B cell (primary cell): Measurements from ENCODE around the gene SFMBT2. TPM values are rescaled to one million over a fixed set of nuclear protein-coding genes. Genes with fewer than 3 reads are reported as not detected.

Experiments used
- ATAC-seq: fragments of 200-7000 bp; cut with Tn5 transposase; one replicate; pipeline ENCODE4 v1.10.0; 2021; ENCODE audit warnings: low read depth, mild to moderate bottlenecking, moderate number of reproducible peaks, moderate library complexity
- CTCF ChIA-PET: fragments of 350-600 bp; sonication (Branson Sonifier 250); formaldehyde crosslinking; loops from one replicate; lab custom pipeline; 2021; ENCODE audit warnings: antibody characterized with exemption, inconsistent platforms; lab: Charles Lee
- POLR2A ChIA-PET: fragments of 350-600 bp; sonication (Branson Sonifier 250); formaldehyde crosslinking; loops from one replicate; lab custom pipeline; 2021; ENCODE audit warnings: antibody characterized with exemption; lab: Charles Lee
- DNase-seq: peaks from one replicate; pipeline ENCODE4 v3.0.0; 2013
- H2AFZ ChIP-seq: 2 replicates; pipeline ENCODE4 v1.6.1; 2012; ENCODE audit warnings: mild to moderate bottlenecking, low read depth, low read length; ENCODE audit not compliant: insufficient read depth, poor library complexity, severe bottlenecking
- H3K27ac ChIP-seq, 2 donors: 1 replicate in 1 of 2; 2 replicates in 1 of 2; pipeline ENCODE4 v1.5.1; 2012 to 2013; ENCODE audit warnings: low read length in 2 of 2, mild to moderate bottlenecking in 2 of 2, moderate library complexity in 1 of 2
- H3K27me3 ChIP-seq, 4 experiments: fragments of 200-600 bp in 1 of 4; sonication (generic) in 1 of 4; replicated peaks in 1 of 4; 1 replicate in 2 of 4; 2 replicates in 2 of 4; pipeline versions ENCODE4 v1.6.1 to v1.7.0; 2013 to 2016; ENCODE audit warnings: low read length in 3 of 4, mild to moderate bottlenecking in 2 of 4, mixed read lengths in 1 of 4, moderate library complexity in 1 of 4; ENCODE audit not compliant: insufficient read depth in 4 of 4, control insufficient read depth in 3 of 4; ENCODE audit errors: control extremely low read depth in 1 of 4
- H3K36me3 ChIP-seq, 2 experiments: replicated peaks in 1 of 2; 1 replicate in 1 of 2; 2 replicates in 1 of 2; pipeline versions ENCODE4 v1.6.1 to v1.7.1; 2013; ENCODE audit warnings: low read length in 1 of 2; ENCODE audit not compliant: insufficient read depth in 2 of 2, control insufficient read depth in 1 of 2; ENCODE audit errors: control extremely low read depth in 1 of 2, extremely low read depth in 1 of 2
- H3K4me1 ChIP-seq, 2 donors: fragments of 200-600 bp in 1 of 2; sonication (generic) in 1 of 2; 1 replicate in 1 of 2; 2 replicates in 1 of 2; pipeline versions ENCODE4 v1.5.1 to v1.6.1; 2013 to 2017; ENCODE audit warnings: low read length in 2 of 2; ENCODE audit not compliant: control insufficient read depth in 2 of 2, insufficient read depth in 2 of 2
- H3K4me2 ChIP-seq: replicated peaks from 2 replicates; pipeline ENCODE3; 2012; ENCODE audit warnings: mild to moderate bottlenecking, low read depth, low read length; ENCODE audit not compliant: poor library complexity, severe bottlenecking
- H3K4me3 ChIP-seq, 5 experiments: fragments of 200-600 bp in 1 of 5; sonication (generic) in 1 of 5; 1 replicate in 3 of 5; 2 replicates in 2 of 5; pipeline versions ENCODE4 v1.5.1 to v1.7.0; 2011 to 2016; ENCODE audit warnings: low read length in 4 of 5, mild to moderate bottlenecking in 4 of 5, low read depth in 2 of 5, control low read depth in 1 of 5, moderate library complexity in 1 of 5; ENCODE audit not compliant: insufficient read depth in 1 of 5; ENCODE audit errors: control extremely low read depth in 1 of 5, extremely low read depth in 1 of 5
- H3K79me2 ChIP-seq: fragments of 200-600 bp; sonication (generic); one replicate; pipeline ENCODE4 v1.6.0; 2016; ENCODE audit warnings: low read length; ENCODE audit not compliant: control insufficient read depth, insufficient read depth
- H3K9ac ChIP-seq: fragments of 200-600 bp; sonication (generic); 2 replicates; pipeline ENCODE4 v1.6.1; 2017; ENCODE audit warnings: mild to moderate bottlenecking, low read length, moderate library complexity
- H3K9me3 ChIP-seq, 3 donors: one replicate each; pipeline versions ENCODE4 v1.6.1 to v1.7.1; 2013; ENCODE audit warnings: low read length in 2 of 3; ENCODE audit not compliant: control insufficient read depth in 2 of 3, insufficient read depth in 1 of 3; ENCODE audit errors: control extremely low read depth in 1 of 3
- H4K20me1 ChIP-seq: 2 replicates; pipeline ENCODE4 v1.6.0; 2012; ENCODE audit warnings: mild to moderate bottlenecking, low read length; ENCODE audit not compliant: insufficient read depth, control insufficient read depth, poor library complexity, severe bottlenecking
- H3K27ac Mint-ChIP-seq: one replicate; pipeline ENCODE4 v1.8.0; 2021; ENCODE audit warnings: mixed read lengths
- H3K27me3 Mint-ChIP-seq: one replicate; pipeline ENCODE4 v1.8.0; 2021; ENCODE audit warnings: mixed read lengths
- H3K4me1 Mint-ChIP-seq: one replicate; pipeline ENCODE4 v1.8.0; 2021; ENCODE audit warnings: mixed read lengths
- H3K4me3 Mint-ChIP-seq: one replicate; pipeline ENCODE4 v1.8.0; 2021; ENCODE audit warnings: mixed read lengths
- H3K9me3 Mint-ChIP-seq: one replicate; pipeline ENCODE4 v1.8.0; 2022; ENCODE audit warnings: mixed read lengths; ENCODE audit not compliant: insufficient read depth
- CTCF ChIP-seq: fragments of 200-600 bp; IDR thresholded peaks from one replicate; pipeline ENCODE4 v1.8.0; 2022; ENCODE audit warnings: antibody characterized with exemption, mild to moderate bottlenecking
- EZH2 ChIP-seq: IDR thresholded peaks from 2 replicates; pipeline ENCODE4 v1.6.1; 2012; ENCODE audit warnings: borderline replicate concordance, low read depth, mild to moderate bottlenecking, moderate library complexity, low read length; ENCODE audit not compliant: insufficient read depth, poor library complexity, severe bottlenecking
- WGBS: methylation state at CpG from one replicate; pipeline ENCODE4 v1.1.5; 2013; ENCODE audit warnings: missing lambda C conversion rate; ENCODE audit not compliant: insufficient coverage; 5-methylcytosine and 5-hydroxymethylcytosine counted together
- intact Hi-C: fragments of 100-400 bp; cut with micrococcal nuclease; formaldehyde crosslinking; loops from one replicate; pipeline ENCODE4 v1.10.0; 2022
- polyA plus RNA-seq: library from polyadenylated mRNA; depleted of rRNA; stranded (reverse); fragments of >200 nt; gene quantifications from 2 replicates; pipeline ENCODE4 v1.2.3, GENCODE V29; 2012
- total RNA-seq, 2 donors: library from RNA; stranded (reverse); fragments of 120-200 nt in 1 of 2; gene quantifications; 1 replicate in 1 of 2; 2 replicates in 1 of 2; pipeline versions ENCODE4 v1.2.3 to v1.2.4, GENCODE V29; 2013 to 2022

Gene SFMBT2
- total and polyA plus RNA-seq, 2 donors (not counting 1 experiment from before 2014, with no cell fraction given): 2.3 to 24.0 TPM

- intact Hi-C loops: no loop called here
- CTCF ChIA-PET: no interaction called here
- Mint-ChIP-seq H3K27ac (no peak overlapping the region), H3K4me1 (peaks cover 2% of the 10 kb centered on the region), H3K9me3 (no peaks in the 10 kb centered on the region), H3K27me3 (peaks cover 42% of the 10 kb centered on the region), H3K4me3 (no peak overlapping the region)
- ATAC-seq (no peak), DNase-seq (no peak)
- Histone ChIP-seq H3K4me3 (no peak overlapping the region), H3K9ac (no peak overlapping the region), H2AFZ (no peak overlapping the region), H4K20me1 (no peaks in the 10 kb centered on the region), H3K27ac (no peak overlapping the region), H3K36me3 (no peaks in the 10 kb centered on the region), H3K9me3 (no peaks in the 10 kb centered on the region), H3K27me3 (peaks cover 0 to 4% (median 0%) of the 10 kb centered on the region in 4 experiments), H3K79me2 (no peaks in the 10 kb centered on the region), H3K4me1 (no peaks in the 10 kb centered on the region), H3K4me2 (no peak overlapping the region)
- TF ChIP-seq CTCF (no peak), EZH2 (no peak)
- POLR2A ChIA-PET: no interaction called here
- 93% methylated on average over 2 of the region's 5 CpGs for WGBS
Measured at GRCh38 chr10:7136016-7136415, 274.8 kb downstream of the SFMBT2 start.

DNA sequence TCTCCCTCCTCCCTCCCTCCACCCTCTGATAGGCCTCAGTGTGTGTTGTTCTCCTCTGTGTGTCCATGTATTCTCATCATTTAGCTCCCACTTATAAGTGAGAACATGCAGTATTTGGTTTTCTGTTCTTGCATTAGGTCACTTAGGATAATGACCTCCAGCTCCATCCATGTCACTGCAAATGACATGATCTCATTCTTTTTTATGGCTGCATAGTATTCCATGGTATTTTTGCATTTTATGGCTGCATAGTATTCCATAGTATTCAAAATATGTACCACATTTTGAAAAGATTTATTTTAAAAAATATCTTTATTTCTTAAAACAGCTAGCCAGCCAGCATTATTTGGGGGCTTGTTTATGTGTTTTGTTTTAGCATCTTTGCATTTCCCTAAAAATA lies 275.6 kb downstream of the SFMBT2 start:
- Histone ChIP-seq H3K9me3 (no peaks in the 10 kb centered on the region), H2AFZ (no peak overlapping the region), H3K27me3 (peaks cover 0 to 4% (median 0%) of the 10 kb centered on the region in 4 experiments), H3K4me2 (no peak overlapping the region), H4K20me1 (no peaks in the 10 kb centered on the region), H3K79me2 (no peaks in the 10 kb centered on the region), H3K27ac (no peak overlapping the region), H3K4me1 (no peaks in the 10 kb centered on the region), H3K9ac (no peak overlapping the region), H3K36me3 (no peaks in the 10 kb centered on the region), H3K4me3 (no peak overlapping the region)
- Mint-ChIP-seq H3K27ac (no peak overlapping the region), H3K9me3 (no peaks in the 10 kb centered on the region), H3K27me3 (peaks cover 45% of the 10 kb centered on the region), H3K4me3 (no peak overlapping the region), H3K4me1 (peaks cover 2% of the 10 kb centered on the region)
- intact Hi-C loops: no loop called here
- TF ChIP-seq EZH2: no peak
- TF ChIP-seq CTCF: no peak
- no peak for ATAC-seq
- ChIA-PET CTCF (interaction anchor here (1.8 kb wide), 1 partner anchor 14 kb away, joined by 5 read pairs; no protein-coding TSS in a partner anchor), POLR2A (no interaction called here)
- DNase-seq: no peak
